DMS53 treated with DMSO at 0.1 percent for 48 hours (cell line): ENCODE data around the gene DHRS7B.

Experiments used
- DNase-seq: peaks from one replicate; lab custom pipeline; 2025; ENCODE audit not compliant: unreplicated experiment; lab: John Stamatoyannopoulos, UW

The DHRS7B gene

GRCh38 chr17:21233581-21234347 is 107.0 kb downstream of the DHRS7B start:
- DNase-seq = no peak

DNA sequence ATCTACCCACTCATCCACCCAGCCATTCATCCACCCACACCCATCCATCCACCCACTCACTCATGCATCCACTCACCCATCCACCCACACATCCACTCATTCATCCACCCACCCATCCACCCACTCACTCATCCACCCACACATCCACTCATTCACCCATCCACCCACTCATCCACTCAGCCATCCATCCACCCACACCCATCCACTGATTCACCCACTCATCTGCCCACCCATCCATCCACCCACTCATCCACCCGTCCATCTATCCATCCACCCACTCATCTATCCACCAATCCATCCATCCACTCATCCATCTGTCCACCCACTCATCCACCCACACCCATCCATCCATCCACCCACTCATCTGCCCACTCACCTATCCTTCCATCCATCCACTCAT is 109.2 kb downstream of the DHRS7B start:
- no peak for DNase-seq

DNA sequence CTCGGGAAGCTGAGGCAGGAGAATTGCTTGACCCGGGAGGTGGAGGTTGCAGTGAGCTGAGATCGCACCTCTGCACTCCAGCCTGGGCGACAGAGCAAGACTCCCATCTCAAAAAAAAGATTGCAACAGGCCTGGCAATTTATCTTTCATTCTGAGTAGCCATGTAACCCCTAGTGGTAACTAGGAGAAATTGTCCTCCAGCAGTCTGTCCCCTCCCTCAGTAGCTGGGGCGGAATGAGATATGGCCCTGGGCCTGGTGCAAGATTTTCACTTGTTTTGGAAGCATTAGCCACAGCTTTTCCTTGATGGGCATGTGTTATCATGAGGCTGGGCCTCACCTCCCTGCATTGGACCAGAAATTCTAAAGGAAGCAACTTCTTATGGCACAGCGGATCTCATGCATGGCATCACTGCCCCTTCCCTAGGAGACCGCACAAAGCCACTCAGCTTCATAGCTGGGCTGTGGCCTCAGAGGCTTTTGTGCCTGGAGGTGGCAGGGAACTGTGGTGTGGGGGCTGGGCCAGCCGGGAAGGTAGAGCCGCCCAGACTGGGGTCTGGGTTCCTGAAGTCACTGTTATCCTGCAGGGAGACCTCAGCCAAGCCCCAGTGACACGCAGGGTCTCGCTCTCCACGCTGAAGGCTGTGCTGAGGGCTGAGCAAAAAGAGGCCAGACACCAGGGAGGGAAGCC is 113.1 kb downstream of the DHRS7B start:
- DNase-seq = no peak

- DNase-seq = no peak
Measured at GRCh38 chr17:21240369-21241055, 113.7 kb downstream of the DHRS7B start.
